GM12872 (cell line): Measurements from ENCODE around the gene CDH4.

Experiments used
- CTCF ChIP-seq: IDR thresholded peaks from 3 replicates; pipeline ENCODE4 v1.5.1; 2011; ENCODE audit warnings: low read depth, mild to moderate bottlenecking, low read length, moderate library complexity; ENCODE audit not compliant: insufficient read depth

The CDH4 gene

DNA sequence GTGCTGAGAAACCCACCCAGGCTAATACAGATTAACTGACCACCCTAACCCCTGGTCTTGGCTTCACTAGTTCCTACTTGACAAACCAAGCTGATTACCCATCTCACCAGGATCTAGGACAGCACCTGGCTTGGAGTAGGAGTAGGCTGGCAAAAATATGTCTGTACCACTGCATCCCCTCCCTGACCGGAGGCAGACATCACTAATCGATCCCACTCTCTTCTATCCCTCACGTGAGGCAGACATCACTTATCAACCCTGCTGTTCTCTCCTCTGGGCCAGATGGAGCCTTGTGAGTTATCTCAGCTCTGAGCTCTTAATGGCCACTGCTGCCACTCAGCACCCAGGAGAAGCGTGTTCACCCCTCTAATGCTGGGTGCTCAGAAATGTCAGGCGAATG, 324.3 kb downstream of the CDH4 start:
- no peak for TF ChIP-seq CTCF

DNA sequence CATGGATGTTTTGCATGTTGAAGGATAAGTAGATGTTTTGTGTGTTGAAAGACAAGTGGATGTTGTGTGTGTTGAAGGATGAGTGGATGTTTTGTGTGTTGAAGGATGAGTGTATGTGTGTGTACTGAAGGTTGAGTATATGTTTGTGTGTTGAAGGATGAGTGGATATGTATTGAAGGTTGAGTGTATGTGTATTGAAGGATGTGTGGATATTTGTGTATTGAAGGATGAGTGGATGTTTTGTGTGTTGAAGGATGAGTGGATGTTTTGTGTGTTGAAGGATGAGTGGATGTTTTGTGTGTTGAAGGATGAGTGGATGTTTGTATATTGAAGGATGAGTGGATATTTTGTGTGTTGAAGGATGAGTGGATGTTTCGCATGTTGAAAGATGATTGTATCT, 325.0 kb downstream of the CDH4 start:
- TF ChIP-seq CTCF: no peak

DNA sequence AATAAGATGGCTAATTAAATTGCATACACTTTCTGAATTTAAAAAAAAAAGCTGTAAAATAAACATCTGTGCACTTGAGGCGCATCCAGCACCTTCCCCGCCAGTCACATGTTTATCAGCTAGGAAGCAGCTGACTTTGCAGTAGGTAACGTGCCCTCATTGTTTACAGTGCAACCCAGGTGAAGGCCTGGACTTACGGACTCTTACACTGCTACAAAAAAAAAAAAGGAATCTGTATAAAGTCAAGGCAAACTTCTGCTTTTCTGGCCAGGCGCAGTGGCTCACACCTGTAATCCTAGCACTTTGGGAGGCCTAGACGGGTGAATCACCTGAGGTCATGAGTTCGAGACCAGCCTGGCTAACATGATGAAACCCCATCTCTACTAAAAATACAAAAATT, 327.8 kb downstream of the CDH4 start:
- no peak for TF ChIP-seq CTCF

DNA sequence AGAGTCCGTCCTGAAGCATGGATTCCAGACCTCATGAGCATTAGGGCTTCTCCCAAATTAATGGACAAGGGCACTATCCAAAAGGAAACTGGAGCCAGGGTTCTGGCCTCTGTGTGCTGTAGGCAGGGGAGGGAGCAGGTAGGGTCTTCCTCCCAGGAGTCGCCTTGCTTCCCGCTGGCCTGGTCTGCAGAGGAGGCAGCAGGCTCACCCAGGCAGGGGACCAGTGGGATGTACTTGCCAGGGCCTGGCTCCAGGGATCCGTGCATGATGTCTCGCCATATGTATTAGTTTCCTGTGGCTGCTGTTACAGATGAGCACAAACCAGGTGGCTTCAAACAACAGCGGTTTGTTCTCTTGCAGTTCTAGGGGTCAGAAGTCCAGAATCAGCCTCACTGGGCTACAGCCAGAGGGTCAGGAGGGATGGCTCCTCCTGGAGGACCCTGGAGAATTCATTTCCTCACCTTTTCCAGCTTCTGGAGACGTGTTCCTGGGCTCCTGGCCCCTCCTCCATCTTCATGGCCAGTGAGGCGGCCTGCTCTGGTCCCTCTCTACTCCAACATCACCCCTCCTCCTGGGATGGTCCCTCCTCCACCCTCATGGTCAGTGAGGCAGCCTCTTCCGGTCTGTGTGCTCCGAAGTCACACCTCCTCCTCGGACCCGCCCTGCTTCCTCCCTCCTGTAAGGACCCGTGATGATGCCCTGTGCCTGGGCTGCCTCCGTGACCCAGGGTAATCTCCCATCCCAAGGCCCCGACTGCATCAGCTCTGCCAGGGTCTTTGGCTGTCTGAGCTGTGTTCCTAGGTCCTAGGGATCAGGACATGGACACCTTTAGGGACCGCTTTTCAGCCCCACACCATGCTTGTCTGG, 329.1 kb downstream of the CDH4 start:
- TF ChIP-seq CTCF: no peak

GRCh38 chr20:61581825-61582188, 329.7 kb downstream of the CDH4 start:
- no peak for TF ChIP-seq CTCF

DNA sequence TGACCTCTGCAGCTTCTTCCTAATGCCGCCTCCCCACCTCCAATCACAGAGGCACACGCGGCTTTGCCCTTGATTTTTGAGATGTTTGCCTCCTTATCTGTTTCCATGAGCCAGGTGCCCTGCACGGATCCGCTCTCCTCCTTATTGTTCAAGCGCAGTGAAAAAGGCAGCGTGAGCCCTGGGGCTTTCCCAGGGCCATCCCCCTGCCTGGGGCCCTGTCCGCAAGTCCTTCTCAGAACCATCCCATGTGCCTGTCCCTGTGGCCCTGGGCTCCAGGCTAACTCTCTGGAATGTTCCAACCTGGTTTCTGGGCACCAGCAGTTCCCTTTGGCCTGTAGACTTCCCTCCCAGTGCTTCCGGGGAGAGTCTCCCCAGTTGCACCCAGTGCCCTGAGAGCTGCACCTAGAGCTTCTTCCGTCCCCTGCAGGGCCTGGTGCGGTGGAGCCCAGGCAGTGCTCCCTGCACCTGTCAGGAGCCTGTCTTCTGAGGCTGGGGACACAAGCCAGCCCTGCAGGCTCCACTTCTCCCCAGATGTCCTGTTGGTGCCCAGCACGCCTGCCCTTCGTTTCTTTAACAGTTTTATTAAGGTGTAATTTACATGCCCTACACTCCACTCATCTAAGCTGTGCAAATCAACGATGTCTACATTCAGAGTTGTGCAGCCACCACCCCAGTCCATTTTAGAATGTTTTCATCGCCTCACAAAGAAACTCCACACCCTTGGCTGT, 330.3 kb downstream of the CDH4 start:
- TF ChIP-seq CTCF: no peak

DNA sequence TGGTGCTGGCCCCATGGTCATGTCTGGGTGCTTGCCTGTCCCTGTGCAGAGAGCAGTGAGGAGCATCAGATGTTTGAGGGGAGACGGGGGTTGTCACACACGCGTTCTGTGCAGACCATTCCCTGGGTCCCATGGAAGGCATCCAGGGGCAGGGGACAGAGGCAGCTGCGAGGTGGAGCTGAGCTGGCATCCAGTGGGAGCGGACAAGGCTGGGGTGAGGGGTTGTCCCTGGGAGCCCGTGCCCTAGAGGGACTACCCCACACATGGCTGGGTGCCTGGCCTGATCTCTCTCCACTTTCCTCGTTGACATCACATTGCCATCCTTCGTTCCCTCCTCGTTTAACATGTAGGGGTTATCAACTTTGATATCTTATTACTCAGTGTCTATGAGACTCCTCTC, 331.3 kb downstream of the CDH4 start:
- no peak for TF ChIP-seq CTCF
